Uterus (tissue), 4 donors: Measurements from ENCODE around the gene RBP5. TPM values are rescaled to one million over a fixed set of nuclear protein-coding genes. Genes with fewer than 3 reads are reported as not detected.

ENCODE experiments used
- DNase-seq, 2 donors: peaks; one replicate each; pipeline ENCODE4 v3.0.0-alpha.2; 2019 to 2020
- H3K27ac ChIP-seq, 2 donors: fragments of 200-600 bp; sonication (generic); 1 replicate in 1 of 2; 2 replicates in 1 of 2; pipeline ENCODE4 v1.5.1; 2016 to 2018
- H3K27me3 ChIP-seq, 2 donors: fragments of 200-600 bp; sonication (generic); one replicate each; pipeline ENCODE4 v1.5.1; 2018 to 2019; ENCODE audit warnings: control low read depth in 1 of 2
- H3K36me3 ChIP-seq, 2 donors: fragments of 200-600 bp; sonication (generic); one replicate each; pipeline ENCODE4 v1.5.1; 2019; ENCODE audit warnings: control low read depth in 1 of 2
- H3K4me1 ChIP-seq, 2 donors: fragments of 200-600 bp; sonication (generic); one replicate each; pipeline ENCODE4 v1.5.1; 2018 to 2019; ENCODE audit warnings: control low read depth in 1 of 2
- H3K4me3 ChIP-seq, 2 donors: fragments of 200-600 bp; sonication (generic); 1 replicate in 1 of 2; 2 replicates in 1 of 2; pipeline ENCODE4 v1.5.1; 2018 to 2019; ENCODE audit warnings: mild to moderate bottlenecking in 1 of 2
- H3K9me3 ChIP-seq, 2 donors: fragments of 200-600 bp; sonication (generic); one replicate each; pipeline ENCODE4 v1.5.1; 2019; ENCODE audit warnings: control low read depth in 1 of 2
- CTCF ChIP-seq, 4 experiments: fragments of 200-600 bp in 2 of 4; fragments of 450-650 bp in 2 of 4; sonication (generic) in 2 of 4; IDR thresholded peaks; one replicate each; pipeline ENCODE4 v1.5.1; 2016 to 2019; ENCODE audit warnings: antibody characterized with exemption in 4 of 4, mild to moderate bottlenecking in 2 of 4, moderate library complexity in 1 of 4
- POLR2A ChIP-seq, 2 donors: fragments of 450-650 bp; IDR thresholded peaks; one replicate each; pipeline ENCODE4 v1.6.1; 2016; ENCODE audit warnings: antibody characterized with exemption in 2 of 2, mild to moderate bottlenecking in 1 of 2, moderate library complexity in 1 of 2
- intact Hi-C: fragments of 100-400 bp; cut with DNase I; formaldehyde crosslinking; loops from one replicate; pipeline ENCODE4 v1.15.1; 2023; ENCODE audit warnings: low total_unique reads
- small RNA-seq: library from RNA; depleted of rRNA; stranded (forward); fragments of <200 nt; gene quantifications from one replicate; pipeline ENCODE3, GENCODE V24; 2016
- total RNA-seq, 4 donors: library from RNA; depleted of rRNA in 3 of 4; stranded (reverse); fragments of >200 nt in 3 of 4; gene quantifications; one replicate each; pipeline versions ENCODE4 v1.1.0 to v1.2.4, GENCODE V29; 2014 to 2023
- donor health status: DM: yes; HTN: yes; CAD: no.

RBP5 gene
- total RNA-seq, 4 donors from 2014 or later, result 2.4 to 26.5 (median 8.2) TPM; not detected in 1

GRCh38 chr12:7076493-7076892, 52.2 kb downstream of the RBP5 start:
- TF ChIP-seq POLR2A (IDR thresholded peaks at IDR 0.05), result no peak
- no peak for TF ChIP-seq CTCF (IDR thresholded peaks at IDR 0.05)
- no peaks in the 10 kb centered on the region for H3K9me3 ChIP-seq
- no peak overlapping the region for H3K27ac ChIP-seq
- no peaks in the 10 kb centered on the region for H3K36me3 ChIP-seq
- H3K27me3 ChIP-seq, result no peaks in the 10 kb centered on the region
- H3K4me3 ChIP-seq, result no peak overlapping the region
- no peak for DNase-seq
- intact Hi-C loops, result no loop called here
- H3K4me1 ChIP-seq, result no peaks in the 10 kb centered on the region

GRCh38 chr12:7075939-7076338, 52.8 kb downstream of the RBP5 start:
- intact Hi-C loops, result no loop called here
- no peak for DNase-seq

GRCh38 chr12:7075518-7075917, 53.2 kb downstream of the RBP5 start:
- intact Hi-C loops, result no loop called here
- Histone ChIP-seq H3K4me1 (no peaks in the 10 kb centered on the region), H3K4me3 (no peak overlapping the region), H3K27ac (no peak overlapping the region), H3K27me3 (no peaks in the 10 kb centered on the region), H3K36me3 (no peaks in the 10 kb centered on the region), H3K9me3 (no peaks in the 10 kb centered on the region)
- no peak for DNase-seq
- TF ChIP-seq POLR2A (IDR thresholded peaks at IDR 0.05) (no peak), CTCF (IDR thresholded peaks at IDR 0.05) (no peak)

More at GRCh38 chr12:7075939-7076338, 52.8 kb downstream of the RBP5 start:
- Histone ChIP-seq H3K4me1 (no peaks in the 10 kb centered on the region), H3K4me3 (no peak overlapping the region), H3K27me3 (no peaks in the 10 kb centered on the region), H3K36me3 (no peaks in the 10 kb centered on the region), H3K27ac (no peak overlapping the region), H3K9me3 (no peaks in the 10 kb centered on the region)
- no peak for TF ChIP-seq CTCF (IDR thresholded peaks at IDR 0.05)
- no peak for TF ChIP-seq POLR2A (IDR thresholded peaks at IDR 0.05)

- intact Hi-C loops, result no loop called here
- no peak overlapping the region for H3K27ac ChIP-seq
- H3K9me3 ChIP-seq, result no peaks in the 10 kb centered on the region
- no peak overlapping the region for H3K4me3 ChIP-seq
- H3K27me3 ChIP-seq, result no peaks in the 10 kb centered on the region
- no peak for DNase-seq
- H3K4me1 ChIP-seq, result no peaks in the 10 kb centered on the region
- no peaks in the 10 kb centered on the region for H3K36me3 ChIP-seq
- TF ChIP-seq CTCF (IDR thresholded peaks at IDR 0.05) (no peak), POLR2A (IDR thresholded peaks at IDR 0.05) (no peak)
These were observed 54.7 kb downstream of the RBP5 start for GRCh38 chr12:7073946-7074345.

Small RNAs within 50 kb of the gene (small RNA-seq; reads per million reads assigned to genes)
- not detected for gene RNU6-485P

Other genes starting within 250 kb of the RBP5 start
- gene LRRC23, start 224.1 kb downstream of the RBP5 start, total RNA-seq, result 10 to 100 TPM in 2 of 4 donors, 1 to 10 TPM in 1, under 1 TPM in 1; 0.29 to 13.5 (median 10.6) TPM
- 10 to 100 TPM in 3 of 4 donors, 1 to 10 TPM in 1; 9.7 to 84.7 (median 24.4) TPM for gene ENO2, start 214.3 kb downstream of the RBP5 start, total RNA-seq
- 100 to 1,000 TPM in 1 of 4 donors, 10 to 100 TPM in 3; 10.8 to 283 (median 28.7) TPM for gene ATN1, start 200.9 kb downstream of the RBP5 start, total RNA-seq
- not detected for gene RNU7-1, start 185.1 kb downstream of the RBP5 start, total RNA-seq
- gene C12orf57, start 184.9 kb downstream of the RBP5 start, total RNA-seq, result 1,000 to 10,000 TPM in 2 of 4 donors, 100 to 1,000 TPM in 2; 259 to 2,496 (median 1,289) TPM
- gene PTPN6, start 177.5 kb downstream of the RBP5 start, total RNA-seq, result 10 to 100 TPM in 2 of 4 donors, under 1 TPM in 2; 0.59 to 19.8 (median 5.9) TPM
- gene PHB2, start 158.2 kb downstream of the RBP5 start, total RNA-seq, result 100 to 1,000 TPM; 129 to 167 (median 145) TPM
- 10 to 100 TPM; 25.9 to 62.8 (median 44.0) TPM for gene EMG1, start 158.0 kb downstream of the RBP5 start, total RNA-seq
- 10 to 100 TPM; 10.2 to 45.1 (median 17.1) TPM for gene LPCAT3, start 110.4 kb downstream of the RBP5 start, total RNA-seq
- 100 to 1,000 TPM; 172 to 554 (median 468) TPM for gene C1S, start 68.2 kb downstream of the RBP5 start, total RNA-seq
- 100 to 1,000 TPM; 128 to 571 (median 411) TPM for gene C1R, start 36.4 kb downstream of the RBP5 start, total RNA-seq
- 100 to 1,000 TPM in 1 of 4 donors, 10 to 100 TPM in 3; 15.4 to 121 (median 37.4) TPM for gene C1RL, start 19.7 kb downstream of the RBP5 start, total RNA-seq
- 100 to 1,000 TPM in 1 of 4 donors, 10 to 100 TPM in 3; 48.1 to 113 (median 94.7) TPM for gene CLSTN3, start 1.5 kb upstream of the RBP5 start, total RNA-seq
- gene PEX5, start 60.8 kb upstream of the RBP5 start, total RNA-seq, result 10 to 100 TPM; 51.8 to 67.4 (median 58.0) TPM
- not detected for gene ACSM4, start 175.2 kb upstream of the RBP5 start, total RNA-seq